Panc1 (cell line): ENCODE data around the gene MAN1A1. TPM values are rescaled to one million over a fixed set of nuclear protein-coding genes. Genes with fewer than 3 reads are reported as not detected.

ENCODE experiments used
- ATAC-seq: fragments of 200-7000 bp; cut with Tn5 transposase; 2 replicates; pipeline ENCODE4 v1.9.1; 2020; ENCODE audit warnings: mild to moderate bottlenecking, moderate library complexity
- BruUV-seq: library from RNA; stranded (reverse); fragments of 400-500 nt; replicated peaks from 2 replicates; lab custom pipeline; 2021; lab: Mats Ljungman, UMichigan
- CTCF ChIA-PET: fragments of 300-600 bp; sonication (Branson Sonifier 250); formaldehyde crosslinking; loops from one replicate; lab custom pipeline; 2022; ENCODE audit warnings: antibody characterized with exemption; lab: Charles Lee
- POLR2A ChIA-PET: fragments of 300-600 bp; sonication (Branson Sonifier 250); formaldehyde crosslinking; loops from one replicate; lab custom pipeline; 2022; ENCODE audit warnings: antibody characterized with exemption; lab: Charles Lee
- DNase-seq: peaks from one replicate; pipeline ENCODE4 v3.0.0-alpha.2; 2010; ENCODE audit warnings: low read depth, low spot score
- H3K27ac ChIP-seq: 2 replicates; pipeline ENCODE4 v1.5.1; 2011; ENCODE audit warnings: mild to moderate bottlenecking, low read length, inconsistent platforms
- H3K27me3 ChIP-seq: fragments of 200-500 bp; sonication (Bioruptor generic); 2 replicates; pipeline ENCODE4 v1.6.0; 2014; ENCODE audit warnings: low read length, inconsistent platforms; ENCODE audit not compliant: control insufficient read depth, insufficient read depth
- H3K36me3 ChIP-seq: fragments of 200-500 bp; sonication (Bioruptor generic); 2 replicates; pipeline ENCODE4 v1.5.1; 2014; ENCODE audit warnings: inconsistent platforms, mild to moderate bottlenecking, low read length, moderate library complexity; ENCODE audit not compliant: control insufficient read depth, insufficient read depth
- H3K4me1 ChIP-seq: 2 replicates; pipeline ENCODE4 v1.5.1; 2011; ENCODE audit warnings: inconsistent platforms, mild to moderate bottlenecking, low read length, moderate library complexity; ENCODE audit not compliant: control insufficient read depth, insufficient read depth
- H3K4me3 ChIP-seq, 2 experiments: 2 replicates each; pipeline ENCODE4 v1.5.1; 2011 to 2012; ENCODE audit warnings: low read depth in 2 of 2, low read length in 2 of 2, mild to moderate bottlenecking in 2 of 2, inconsistent platforms in 1 of 2, moderate library complexity in 1 of 2
- H3K9me3 ChIP-seq: fragments of 200-500 bp; sonication (Bioruptor generic); 2 replicates; pipeline ENCODE4 v1.5.1; 2014; ENCODE audit warnings: low read depth, mild to moderate bottlenecking, inconsistent platforms, low read length, moderate library complexity; ENCODE audit not compliant: control insufficient read depth, insufficient read depth
- POLR2AphosphoS5 ChIP-seq: IDR thresholded peaks from 2 replicates; pipeline ENCODE4 v1.6.1; 2012; ENCODE audit warnings: mild to moderate bottlenecking, low read depth, low read length, moderate library complexity
- SIN3A ChIP-seq: IDR thresholded peaks from 2 replicates; pipeline ENCODE4 v1.6.1; 2012; ENCODE audit warnings: low read depth, mild to moderate bottlenecking, low read length, moderate library complexity, borderline replicate concordance; ENCODE audit not compliant: insufficient read depth
- TCF7L2 ChIP-seq: IDR thresholded peaks from 2 replicates; pipeline ENCODE4 v1.6.1; 2011; ENCODE audit warnings: mild to moderate bottlenecking, low read depth, low read length, inconsistent platforms
- in situ Hi-C: cut with HindIII; loops from 2 replicates; pipeline ENCODE4 v1.10.0; 2016; ENCODE audit warnings: low sequenced_read_pairs, low pct_unique_long_range_greater_than_20kb
- intact Hi-C: fragments of 100-400 bp; cut with micrococcal nuclease; formaldehyde crosslinking; loops from one replicate; pipeline ENCODE4 v1.10.0; 2022; ENCODE audit not compliant: unreplicated experiment
- total RNA-seq: library from RNA; stranded (reverse); gene quantifications from one replicate; pipeline ENCODE4 v1.2.1, GENCODE V29; 2021; ENCODE audit not compliant: unreplicated experiment
- TF ChIP-seq, protein P1 (sequence below): fragments of 450-650 bp; IDR thresholded peaks from 2 replicates; pipeline ENCODE4 v1.5.1; 2017; ENCODE audit warnings: mild to moderate bottlenecking
- TF ChIP-seq, protein P2 (sequence below), 2 experiments: IDR thresholded peaks; 2 replicates each; pipeline ENCODE4 v1.6.1; 2011 to 2012; ENCODE audit warnings: low read depth in 2 of 2, control low read depth in 1 of 2, low read length in 1 of 2, mild to moderate bottlenecking in 1 of 2, moderate library complexity in 1 of 2; ENCODE audit not compliant: insufficient read depth in 1 of 2

The MAN1A1 gene
- total RNA-seq, 1 experiment from 2014 or later, result 3.2 TPM

DNA sequence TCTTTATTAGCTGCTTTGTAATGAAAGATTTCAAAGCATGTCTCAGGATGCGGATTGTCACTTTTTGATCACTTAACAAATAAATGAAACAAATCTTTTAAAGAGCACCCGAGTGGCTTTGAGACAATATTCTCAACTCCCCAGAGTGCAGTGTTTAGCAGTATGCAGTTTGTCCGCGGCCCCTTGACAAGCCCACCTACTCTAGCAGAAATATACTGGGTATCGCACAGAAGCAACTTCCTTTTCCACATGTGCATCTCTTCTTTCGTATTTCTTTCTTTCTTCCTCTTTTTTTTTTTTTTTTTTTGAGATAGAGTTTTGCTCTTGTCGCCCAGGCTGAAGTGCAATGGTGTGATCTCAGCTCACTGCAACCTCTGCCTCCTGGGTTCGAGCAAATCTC is 186.6 kb downstream of the MAN1A1 start:
- Histone ChIP-seq H3K27me3 (peaks cover 8% of the 10 kb centered on the region), H3K4me1 (no peaks in the 10 kb centered on the region), H3K36me3 (no peaks in the 10 kb centered on the region), H3K4me3 (no peak overlapping the region), H3K9me3 (no peaks in the 10 kb centered on the region), H3K27ac (no peak overlapping the region)
- ATAC-seq (no peak), DNase-seq (no peak)
- in situ Hi-C loops (no loop called here), intact Hi-C loops (no loop called here)
- POLR2A ChIA-PET, result no interaction called here
- TF ChIP-seq POLR2AphosphoS5, result no peak
- TF ChIP-seq, protein P1, sequence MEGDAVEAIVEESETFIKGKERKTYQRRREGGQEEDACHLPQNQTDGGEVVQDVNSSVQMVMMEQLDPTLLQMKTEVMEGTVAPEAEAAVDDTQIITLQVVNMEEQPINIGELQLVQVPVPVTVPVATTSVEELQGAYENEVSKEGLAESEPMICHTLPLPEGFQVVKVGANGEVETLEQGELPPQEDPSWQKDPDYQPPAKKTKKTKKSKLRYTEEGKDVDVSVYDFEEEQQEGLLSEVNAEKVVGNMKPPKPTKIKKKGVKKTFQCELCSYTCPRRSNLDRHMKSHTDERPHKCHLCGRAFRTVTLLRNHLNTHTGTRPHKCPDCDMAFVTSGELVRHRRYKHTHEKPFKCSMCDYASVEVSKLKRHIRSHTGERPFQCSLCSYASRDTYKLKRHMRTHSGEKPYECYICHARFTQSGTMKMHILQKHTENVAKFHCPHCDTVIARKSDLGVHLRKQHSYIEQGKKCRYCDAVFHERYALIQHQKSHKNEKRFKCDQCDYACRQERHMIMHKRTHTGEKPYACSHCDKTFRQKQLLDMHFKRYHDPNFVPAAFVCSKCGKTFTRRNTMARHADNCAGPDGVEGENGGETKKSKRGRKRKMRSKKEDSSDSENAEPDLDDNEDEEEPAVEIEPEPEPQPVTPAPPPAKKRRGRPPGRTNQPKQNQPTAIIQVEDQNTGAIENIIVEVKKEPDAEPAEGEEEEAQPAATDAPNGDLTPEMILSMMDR, result no peak
- TF ChIP-seq, protein P2, sequence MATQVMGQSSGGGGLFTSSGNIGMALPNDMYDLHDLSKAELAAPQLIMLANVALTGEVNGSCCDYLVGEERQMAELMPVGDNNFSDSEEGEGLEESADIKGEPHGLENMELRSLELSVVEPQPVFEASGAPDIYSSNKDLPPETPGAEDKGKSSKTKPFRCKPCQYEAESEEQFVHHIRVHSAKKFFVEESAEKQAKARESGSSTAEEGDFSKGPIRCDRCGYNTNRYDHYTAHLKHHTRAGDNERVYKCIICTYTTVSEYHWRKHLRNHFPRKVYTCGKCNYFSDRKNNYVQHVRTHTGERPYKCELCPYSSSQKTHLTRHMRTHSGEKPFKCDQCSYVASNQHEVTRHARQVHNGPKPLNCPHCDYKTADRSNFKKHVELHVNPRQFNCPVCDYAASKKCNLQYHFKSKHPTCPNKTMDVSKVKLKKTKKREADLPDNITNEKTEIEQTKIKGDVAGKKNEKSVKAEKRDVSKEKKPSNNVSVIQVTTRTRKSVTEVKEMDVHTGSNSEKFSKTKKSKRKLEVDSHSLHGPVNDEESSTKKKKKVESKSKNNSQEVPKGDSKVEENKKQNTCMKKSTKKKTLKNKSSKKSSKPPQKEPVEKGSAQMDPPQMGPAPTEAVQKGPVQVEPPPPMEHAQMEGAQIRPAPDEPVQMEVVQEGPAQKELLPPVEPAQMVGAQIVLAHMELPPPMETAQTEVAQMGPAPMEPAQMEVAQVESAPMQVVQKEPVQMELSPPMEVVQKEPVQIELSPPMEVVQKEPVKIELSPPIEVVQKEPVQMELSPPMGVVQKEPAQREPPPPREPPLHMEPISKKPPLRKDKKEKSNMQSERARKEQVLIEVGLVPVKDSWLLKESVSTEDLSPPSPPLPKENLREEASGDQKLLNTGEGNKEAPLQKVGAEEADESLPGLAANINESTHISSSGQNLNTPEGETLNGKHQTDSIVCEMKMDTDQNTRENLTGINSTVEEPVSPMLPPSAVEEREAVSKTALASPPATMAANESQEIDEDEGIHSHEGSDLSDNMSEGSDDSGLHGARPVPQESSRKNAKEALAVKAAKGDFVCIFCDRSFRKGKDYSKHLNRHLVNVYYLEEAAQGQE (IDR thresholded peaks at IDR 0.05; ENCODE audit: insufficient read depth in 1 of 2, low read depth in 2 of 2, low read length in 1 of 2), result no peak
- no TSS peak for BruUV-seq
- CTCF ChIA-PET, result no interaction called here

DNA sequence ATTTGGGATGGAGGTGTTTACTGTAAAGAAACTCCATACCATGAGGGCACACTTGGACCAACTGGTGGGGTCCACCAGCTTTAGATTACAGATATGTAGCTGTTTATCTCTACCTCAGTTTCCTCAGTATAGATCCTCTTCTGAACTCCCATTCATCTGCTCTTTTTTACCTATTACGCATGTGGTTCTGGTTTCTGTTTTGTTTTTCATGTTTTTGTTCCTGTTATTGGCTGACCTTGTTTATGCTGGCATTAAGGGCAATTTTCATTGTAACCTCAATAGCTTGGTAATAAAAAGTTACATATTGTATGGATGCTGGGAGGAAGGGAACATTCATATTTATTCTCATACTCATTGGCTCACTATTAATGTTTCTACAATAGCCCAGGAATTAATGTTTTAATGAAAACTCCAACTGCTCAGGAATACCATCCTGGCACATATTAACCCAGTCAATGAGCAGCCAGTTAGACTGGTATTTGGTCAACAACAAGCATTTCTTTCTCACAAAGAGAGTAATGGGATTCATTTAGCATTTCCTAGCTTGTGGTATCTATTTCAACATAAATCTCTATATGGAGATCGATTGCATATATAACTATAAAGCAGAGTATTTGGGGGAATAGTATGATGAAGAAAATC is 187.3 kb downstream of the MAN1A1 start:
- ChIA-PET CTCF (interaction anchor here (0.6 kb wide), 1 partner anchor 102 kb away, joined by 4 read pairs; no protein-coding TSS in a partner anchor), POLR2A (no interaction called here)
- no peak for TF ChIP-seq SIN3A
- TF ChIP-seq, protein P2 (IDR thresholded peaks at IDR 0.05; ENCODE audit: insufficient read depth in 1 of 2, low read depth in 2 of 2, low read length in 1 of 2), result no peak
- TF ChIP-seq, protein P1, result no peak
- no peak for TF ChIP-seq TCF7L2
- TF ChIP-seq POLR2AphosphoS5, result no peak
- DNase-seq (no peak), ATAC-seq (no peak)
- Histone ChIP-seq H3K4me3 (no peak overlapping the region), H3K36me3 (no peaks in the 10 kb centered on the region), H3K9me3 (no peaks in the 10 kb centered on the region), H3K4me1 (no peaks in the 10 kb centered on the region), H3K27ac (no peak overlapping the region), H3K27me3 (peaks cover 8% of the 10 kb centered on the region)
- BruUV-seq, result no TSS peak
- in situ Hi-C loops, result no loop called here
- intact Hi-C loops, result no loop called here
